Activated CD8-positive, alpha-beta T cell treated with anti-CD3 and anti-CD28 coated beads for 36 hours (primary cell): ENCODE results near the gene BBS4. TPM values are rescaled to one million over a fixed set of nuclear protein-coding genes. Genes with fewer than 3 reads are reported as not detected.

Experiments used
- ATAC-seq: fragments of 200-7000 bp; cut with Tn5 transposase; one replicate; pipeline ENCODE4 v1.10.0; 2021; ENCODE audit warnings: mild to moderate bottlenecking, moderate library complexity
- CTCF ChIA-PET: fragments of 350-600 bp; sonication (Branson Sonifier 250); formaldehyde crosslinking; loops from one replicate; lab custom pipeline; 2021; ENCODE audit warnings: antibody characterized with exemption; lab: Charles Lee
- POLR2A ChIA-PET: fragments of 350-600 bp; sonication (Branson Sonifier 250); formaldehyde crosslinking; loops from one replicate; lab custom pipeline; 2021; ENCODE audit warnings: antibody characterized with exemption; lab: Charles Lee
- DNase-seq: peaks from one replicate; pipeline ENCODE4 v3.0.0-alpha.2; 2020
- H3K27ac Mint-ChIP-seq: one replicate; pipeline ENCODE4 v1.8.0; 2021; ENCODE audit warnings: mild to moderate bottlenecking, mixed read lengths
- H3K27me3 Mint-ChIP-seq: one replicate; pipeline ENCODE4 v1.8.0; 2021; ENCODE audit warnings: mixed read lengths
- H3K36me3 Mint-ChIP-seq: one replicate; pipeline ENCODE4 v1.8.0; 2021; ENCODE audit warnings: low read depth, mixed read lengths
- H3K4me1 Mint-ChIP-seq: one replicate; pipeline ENCODE4 v1.8.0; 2021; ENCODE audit warnings: low read depth, mixed read lengths
- H3K4me3 Mint-ChIP-seq: one replicate; pipeline ENCODE4 v1.8.0; 2021; ENCODE audit warnings: mild to moderate bottlenecking, moderate library complexity, mixed read lengths
- H3K9me3 Mint-ChIP-seq: one replicate; pipeline ENCODE4 v1.8.0; 2021; ENCODE audit warnings: mixed read lengths
- CTCF ChIP-seq: fragments of 200-600 bp; IDR thresholded peaks from one replicate; pipeline ENCODE4 v1.8.0; 2022; ENCODE audit warnings: antibody characterized with exemption, mild to moderate bottlenecking
- intact Hi-C: fragments of 100-400 bp; cut with micrococcal nuclease; formaldehyde crosslinking; loops from one replicate; pipeline ENCODE4 v1.10.0; 2022
- total RNA-seq, 2 experiments: library from RNA; stranded (reverse); gene quantifications; one replicate each; pipeline ENCODE4 v1.2.3, GENCODE V29; 2021

BBS4 gene
- total RNA-seq, 2 experiments from 2014 or later, result 10.8 to 11.4 TPM

GRCh38 chr15:72740219-72740618 lies 54.2 kb downstream of the BBS4 start:
- POLR2A ChIA-PET, result interaction anchor here (1.6 kb wide), 1 partner anchor 54 kb away, joined by 3 read pairs; the partner anchor contains the start of genes BBS4 and HIGD2B
- no peaks in the 10 kb centered on the region for H3K9me3 Mint-ChIP-seq
- peaks cover 21% of the 10 kb centered on the region for H3K4me1 Mint-ChIP-seq
- peak; percentile 85 for ATAC-seq
- CTCF ChIA-PET, result interaction anchor here (1.2 to 2.7 kb wide), 5 partner anchors 12 to 513 kb away, joined by 3 to 21 read pairs (median 5); no protein-coding TSS in a partner anchor
- peak overlapping the region; percentile 76 for H3K27ac Mint-ChIP-seq
- no peaks in the 10 kb centered on the region for H3K27me3 Mint-ChIP-seq
- H3K4me3 Mint-ChIP-seq, result no peak overlapping the region
- DNase-seq, result no peak
- intact Hi-C loops, result no loop called here
- H3K36me3 Mint-ChIP-seq, result peaks cover 44% of the 10 kb centered on the region
- TF ChIP-seq CTCF, result no peak

- ChIA-PET POLR2A (interaction anchor here (0.7 to 1.0 kb wide), 2 partner anchors 30 to 43 kb away, joined by 3 read pairs; no protein-coding TSS in a partner anchor), CTCF (interaction anchor here (1.3 to 1.9 kb wide), 2 partner anchors 28 to 150 kb away, joined by 6 to 7 read pairs; no protein-coding TSS in a partner anchor)
- no peak for ATAC-seq
- TF ChIP-seq CTCF, result no peak
- Mint-ChIP-seq H3K27me3 (no peaks in the 10 kb centered on the region), H3K27ac (no peak overlapping the region), H3K4me1 (peaks cover 18% of the 10 kb centered on the region), H3K36me3 (peaks cover 39% of the 10 kb centered on the region), H3K4me3 (no peak overlapping the region), H3K9me3 (no peaks in the 10 kb centered on the region)
- intact Hi-C loops, result no loop called here
- no peak for DNase-seq
These were observed 63.7 kb downstream of the BBS4 start for GRCh38 chr15:72749700-72750099.

GRCh38 chr15:72751751-72752455 lies 65.9 kb downstream of the BBS4 start:
- TF ChIP-seq CTCF, result no peak
- ATAC-seq, result no peak
- H3K27me3 Mint-ChIP-seq, result no peaks in the 10 kb centered on the region
- H3K36me3 Mint-ChIP-seq, result peaks cover 45% of the 10 kb centered on the region
- no peak overlapping the region for H3K4me3 Mint-ChIP-seq
- H3K9me3 Mint-ChIP-seq, result no peaks in the 10 kb centered on the region
- POLR2A ChIA-PET, result interaction anchor here (1.4 to 1.5 kb wide), 2 partner anchors 13 to 18 kb away, joined by 4 to 6 read pairs; no protein-coding TSS in a partner anchor
- peaks cover 23% of the 10 kb centered on the region for H3K4me1 Mint-ChIP-seq
- peak overlapping the region; percentile 2 for H3K27ac Mint-ChIP-seq
- peak; percentile 8 for DNase-seq
- intact Hi-C loops, result no loop called here
- CTCF ChIA-PET, result interaction anchor here (1.4 to 2.6 kb wide), 4 partner anchors 13 to 81 kb away, joined by 3 to 16 read pairs (median 8); no protein-coding TSS in a partner anchor

DNA sequence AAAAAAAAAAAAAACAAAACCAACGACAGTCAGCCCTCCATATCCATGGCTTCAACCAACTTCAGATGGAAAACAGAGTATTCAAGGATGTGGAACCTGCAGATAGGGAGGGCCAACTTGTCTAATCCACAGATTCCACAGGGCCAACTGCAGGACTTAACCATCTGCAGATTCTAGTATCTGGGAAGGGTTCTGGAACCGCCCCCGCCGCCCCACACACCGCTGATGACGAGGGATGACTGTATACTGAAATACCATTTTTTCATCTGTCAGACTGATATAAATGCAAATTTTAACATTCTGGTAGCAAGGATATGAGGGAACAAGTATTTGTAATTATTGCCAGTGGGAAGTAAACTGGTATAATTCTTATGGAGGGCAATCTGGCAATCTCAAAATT lies 68.1 kb downstream of the BBS4 start:
- H3K4me1 Mint-ChIP-seq, result peaks cover 23% of the 10 kb centered on the region
- no peak for TF ChIP-seq CTCF
- H3K9me3 Mint-ChIP-seq, result no peaks in the 10 kb centered on the region
- ChIA-PET POLR2A (no interaction called here), CTCF (interaction anchor here (1.3 to 2.6 kb wide), 2 partner anchors 15 to 31 kb away, joined by 5 to 10 read pairs; no protein-coding TSS in a partner anchor)
- peaks cover 46% of the 10 kb centered on the region for H3K36me3 Mint-ChIP-seq
- DNase-seq (no peak), ATAC-seq (no peak)
- intact Hi-C loops, result no loop called here
- H3K27me3 Mint-ChIP-seq, result no peaks in the 10 kb centered on the region
- no peak overlapping the region for H3K27ac Mint-ChIP-seq
- H3K4me3 Mint-ChIP-seq, result no peak overlapping the region

- CTCF ChIA-PET, result interaction anchor here (0.8 to 4.8 kb wide), 2 partner anchors 14 to 36 kb away, joined by 3 to 21 read pairs; no protein-coding TSS in a partner anchor
- ATAC-seq (no peak), DNase-seq (no peak)
- intact Hi-C loops, result no loop called here
- Mint-ChIP-seq H3K27me3 (no peaks in the 10 kb centered on the region), H3K27ac (no peak overlapping the region), H3K4me1 (peaks cover 7% of the 10 kb centered on the region), H3K36me3 (peaks cover 50% of the 10 kb centered on the region), H3K4me3 (no peak overlapping the region), H3K9me3 (no peaks in the 10 kb centered on the region)
- TF ChIP-seq CTCF, result no peak
- POLR2A ChIA-PET, result no interaction called here
These were observed 72.2 kb downstream of the BBS4 start for GRCh38 chr15:72758182-72758581.
